Measurements from ENCODE around the gene CASP12.
"Not testable (repeated sequence)": the region's sequence is repeated elsewhere in the genome, so short reads cannot be mapped to it uniquely, and the experiment has no call there.

Gene CASP12

GRCh38 chr11:104897891-104898684 lies at the start of gene CASP12:
CASP12 (minus strand) TSS chr11:104898460.
- DNase-seq = no peak

GRCh38 chr11:104946907-104947306 lies 48.6 kb upstream of the CASP12 start:
- DNase-seq = no peak

GRCh38 chr11:104944076-104944475 lies 45.8 kb upstream of the CASP12 start:
- DNase-seq = no peak

- DNase-seq = no peak
These were observed 45.3 kb upstream of the CASP12 start for GRCh38 chr11:104943561-104943960.

GRCh38 chr11:104934594-104934993 lies 36.3 kb upstream of the CASP12 start:
- no peak for DNase-seq

- DNase-seq = not testable (repeated sequence)
These were observed 35.8 kb upstream of the CASP12 start for GRCh38 chr11:104934073-104934472.

GRCh38 chr11:104928811-104929210 lies 30.6 kb upstream of the CASP12 start:
- no peak for DNase-seq

GRCh38 chr11:104926771-104927611 lies 28.7 kb upstream of the CASP12 start:
- DNase-seq = no peak

GRCh38 chr11:104925850-104926249 lies 27.6 kb upstream of the CASP12 start:
- no peak for DNase-seq

- no peak for DNase-seq
These were observed 20.0 kb upstream of the CASP12 start for GRCh38 chr11:104918113-104918824.

- no peak for DNase-seq
These were observed 19.2 kb upstream of the CASP12 start for GRCh38 chr11:104917271-104918112.

- DNase-seq = no peak
These were observed 18.2 kb upstream of the CASP12 start for GRCh38 chr11:104916442-104916841.

GRCh38 chr11:104912102-104912501 lies 13.8 kb upstream of the CASP12 start:
- no peak for DNase-seq

- DNase-seq = no peak
These were observed 9.9 kb upstream of the CASP12 start for GRCh38 chr11:104908186-104908531.

- no peak for DNase-seq
These were observed 9.4 kb upstream of the CASP12 start for GRCh38 chr11:104907521-104908185.

- no peak for DNase-seq
These were observed 7.0 kb upstream of the CASP12 start for GRCh38 chr11:104905271-104905670.

GRCh38 chr11:104899226-104899625 lies 966 bp upstream of the CASP12 start:
- DNase-seq = no peak

GRCh38 chr11:104898685-104899013 lies 389 bp upstream of the CASP12 start:
- DNase-seq = no peak

- DNase-seq = no peak
These were observed 2.6 kb downstream of the CASP12 start for GRCh38 chr11:104895634-104896033.

GRCh38 chr11:104893876-104894275 lies 4.4 kb downstream of the CASP12 start:
- DNase-seq = no peak
